GM18499 (cell line): Measurements from ENCODE around the gene CILP2.

Experiments
- ATAC-seq: cut with Tn5 transposase; IDR thresholded peaks from one replicate; pipeline ENCODE4 v1.9.1; 2021; ENCODE audit warnings: moderate number of reproducible peaks; ENCODE audit not compliant: insufficient read depth, unreplicated experiment

CILP2 gene

DNA sequence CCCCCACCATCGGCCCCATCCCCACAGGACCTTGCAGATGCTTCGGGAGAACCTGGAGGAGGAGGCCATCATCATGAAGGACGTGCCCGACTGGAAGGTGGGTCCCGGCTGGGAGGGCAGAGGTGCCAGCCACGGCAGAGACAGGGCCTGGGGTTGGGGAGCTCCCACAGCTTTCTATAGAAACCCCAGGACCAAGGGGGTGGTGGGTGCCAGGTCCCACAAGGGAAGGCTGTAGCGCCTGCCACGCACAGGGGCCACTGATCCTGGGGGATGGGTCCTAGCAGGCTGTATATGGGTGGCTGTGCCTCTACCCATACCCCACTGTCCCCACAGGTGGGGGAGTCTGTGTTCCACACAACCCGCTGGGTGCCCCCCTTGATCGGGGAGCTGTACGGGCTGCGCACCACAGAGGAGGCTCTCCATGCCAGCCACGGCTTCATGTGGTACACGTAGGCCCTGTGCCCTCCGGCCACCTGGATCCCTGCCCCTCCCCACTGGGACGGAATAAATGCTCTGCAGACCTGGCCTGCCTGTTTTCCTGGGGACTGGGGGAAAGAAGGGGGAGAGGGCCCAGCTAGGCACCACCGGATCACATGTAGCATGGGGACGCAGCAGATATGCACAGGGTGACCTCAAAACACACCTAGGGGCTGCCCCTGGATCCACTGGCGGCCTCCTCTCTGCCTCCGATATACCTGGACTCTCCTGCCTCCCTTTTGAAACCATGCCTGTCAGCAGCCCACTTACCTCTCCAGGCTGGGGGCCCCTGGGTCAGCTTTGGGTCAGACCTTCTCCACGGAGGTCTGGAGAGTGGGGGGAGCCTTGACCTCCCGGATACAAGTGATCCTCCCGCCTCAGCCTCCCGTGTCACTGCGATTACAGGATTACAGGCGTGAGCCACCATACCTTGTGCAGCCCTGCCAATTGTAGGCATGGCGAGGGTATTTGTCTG lies 10.1 kb upstream of the CILP2 start:
- no peak for ATAC-seq

DNA sequence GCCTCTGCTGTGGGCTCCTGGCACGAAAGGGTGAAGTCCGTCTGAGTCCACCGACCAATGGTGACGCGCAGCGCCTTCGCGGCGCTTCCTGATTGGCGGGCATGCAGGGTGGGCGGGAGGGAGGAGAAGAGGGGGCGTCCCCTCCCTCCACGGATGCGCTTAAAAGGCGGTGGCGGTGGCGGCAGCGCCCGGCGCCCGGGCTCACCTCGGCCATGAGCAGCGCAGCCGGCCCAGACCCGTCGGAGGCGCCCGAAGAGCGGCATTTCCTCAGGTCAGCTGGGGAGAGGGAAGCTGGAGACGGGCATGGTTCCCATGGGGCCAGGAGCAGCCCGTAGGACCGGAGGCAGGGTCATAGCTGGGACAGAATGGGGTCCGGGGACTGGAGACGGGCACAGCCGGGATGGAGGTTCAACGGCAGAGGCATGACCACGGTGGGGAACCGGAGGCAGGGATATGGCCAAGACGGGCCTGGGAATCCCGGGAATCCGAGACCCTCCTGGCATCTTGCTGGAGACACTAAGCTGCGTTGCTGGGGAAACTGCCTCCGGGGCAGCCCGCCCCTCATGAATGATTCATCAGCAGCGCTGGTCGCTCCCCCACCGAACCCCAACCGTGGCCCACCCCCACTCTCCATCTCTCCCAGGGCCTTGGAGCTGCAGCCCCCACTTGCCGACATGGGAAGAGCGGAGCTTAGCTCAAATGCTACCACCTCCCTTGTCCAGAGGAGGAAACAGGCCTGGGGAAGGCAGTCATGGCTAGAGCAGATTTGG lies 9.2 kb upstream of the CILP2 start, which contains the start of gene YJEFN3:
Gene YJEFN3, plus strand, starts transcription at position 191 of the 770 bp plus-strand sequence. Its CDS starts 22 bp downstream, at position 213.
- no peak for ATAC-seq

- no peak for ATAC-seq
These were observed 8.2 kb upstream of the CILP2 start for GRCh38 chr19:19529783-19530422.

DNA sequence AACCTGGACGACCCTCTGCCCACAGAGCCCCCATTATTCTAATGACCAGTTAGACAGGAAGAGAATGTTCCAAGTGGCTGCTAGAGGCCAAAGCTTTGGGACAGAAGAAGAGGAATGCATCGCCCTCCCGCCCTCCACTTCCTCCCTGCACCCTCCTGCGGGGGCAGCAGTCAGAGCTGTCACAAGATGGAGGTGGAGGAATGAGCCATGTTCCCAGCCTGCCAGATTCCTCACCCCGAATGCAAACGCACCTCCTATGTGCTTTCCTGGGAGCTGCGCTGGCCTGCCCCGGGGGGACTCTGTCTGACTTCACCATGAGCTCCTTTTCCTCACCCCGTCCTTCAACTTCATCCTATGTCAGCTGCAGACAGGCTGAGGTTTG lies 7.7 kb upstream of the CILP2 start:
- no peak for ATAC-seq

DNA sequence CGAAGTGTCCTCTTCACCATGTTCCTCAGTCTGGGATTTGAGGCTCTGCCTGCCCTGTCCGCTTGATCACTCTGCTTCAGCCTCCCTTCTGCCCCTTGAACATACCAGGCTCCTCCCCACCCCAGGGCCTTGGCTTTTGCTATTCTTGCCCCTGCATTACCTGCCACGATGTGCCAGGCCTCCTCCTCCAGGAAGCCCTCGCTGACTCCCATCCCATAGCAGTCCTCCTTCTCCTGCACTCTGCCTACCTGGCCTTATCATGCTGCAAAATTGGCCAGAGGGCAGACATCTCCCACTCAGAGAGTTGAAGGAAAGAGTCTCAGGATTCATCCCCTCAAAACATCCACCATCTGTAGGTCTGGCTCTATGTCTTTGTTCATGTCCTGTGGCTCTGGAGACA lies 7.2 kb upstream of the CILP2 start:
- ATAC-seq: no peak

DNA sequence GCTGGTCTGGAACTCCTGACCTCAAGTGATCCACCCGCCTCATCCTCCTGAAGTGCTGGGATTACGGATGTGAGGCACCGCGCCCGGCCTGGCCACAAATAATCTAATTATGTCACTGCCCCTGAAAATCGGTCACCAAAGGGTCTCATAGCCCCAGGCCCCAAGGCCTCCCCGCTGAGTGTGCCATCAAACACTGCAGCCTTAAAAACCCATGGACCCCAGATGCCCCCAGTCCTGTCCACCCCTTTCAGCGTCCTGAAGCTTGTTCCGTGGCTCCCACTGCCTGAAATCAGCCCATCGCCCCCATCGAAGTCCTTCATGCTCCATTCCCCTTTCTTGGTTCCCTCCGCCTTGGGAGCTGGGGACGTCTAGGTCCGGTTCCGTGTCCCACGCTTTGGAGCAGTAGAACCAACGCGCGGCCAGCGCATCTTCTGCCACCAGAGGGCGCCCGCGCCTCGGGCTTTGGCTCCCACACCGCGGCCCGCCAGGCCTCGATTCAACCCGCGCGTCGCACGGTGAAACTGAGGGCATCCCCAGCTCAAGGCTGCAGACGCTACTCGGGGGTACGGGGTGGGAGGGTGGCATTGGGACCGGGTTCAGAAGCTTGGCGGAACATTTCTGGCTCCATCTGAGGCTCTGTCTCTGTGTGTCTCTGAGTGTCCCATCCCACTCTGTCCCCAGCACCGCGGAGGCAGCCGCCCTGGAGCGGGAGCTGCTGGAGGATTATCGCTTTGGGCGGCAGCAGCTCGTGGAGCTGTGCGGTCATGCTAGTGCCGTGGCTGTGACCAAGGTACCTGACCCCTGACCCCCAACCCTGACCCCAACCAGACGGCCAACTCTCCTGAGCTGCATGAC lies 5.9 kb upstream of the CILP2 start:
- no peak for ATAC-seq

DNA sequence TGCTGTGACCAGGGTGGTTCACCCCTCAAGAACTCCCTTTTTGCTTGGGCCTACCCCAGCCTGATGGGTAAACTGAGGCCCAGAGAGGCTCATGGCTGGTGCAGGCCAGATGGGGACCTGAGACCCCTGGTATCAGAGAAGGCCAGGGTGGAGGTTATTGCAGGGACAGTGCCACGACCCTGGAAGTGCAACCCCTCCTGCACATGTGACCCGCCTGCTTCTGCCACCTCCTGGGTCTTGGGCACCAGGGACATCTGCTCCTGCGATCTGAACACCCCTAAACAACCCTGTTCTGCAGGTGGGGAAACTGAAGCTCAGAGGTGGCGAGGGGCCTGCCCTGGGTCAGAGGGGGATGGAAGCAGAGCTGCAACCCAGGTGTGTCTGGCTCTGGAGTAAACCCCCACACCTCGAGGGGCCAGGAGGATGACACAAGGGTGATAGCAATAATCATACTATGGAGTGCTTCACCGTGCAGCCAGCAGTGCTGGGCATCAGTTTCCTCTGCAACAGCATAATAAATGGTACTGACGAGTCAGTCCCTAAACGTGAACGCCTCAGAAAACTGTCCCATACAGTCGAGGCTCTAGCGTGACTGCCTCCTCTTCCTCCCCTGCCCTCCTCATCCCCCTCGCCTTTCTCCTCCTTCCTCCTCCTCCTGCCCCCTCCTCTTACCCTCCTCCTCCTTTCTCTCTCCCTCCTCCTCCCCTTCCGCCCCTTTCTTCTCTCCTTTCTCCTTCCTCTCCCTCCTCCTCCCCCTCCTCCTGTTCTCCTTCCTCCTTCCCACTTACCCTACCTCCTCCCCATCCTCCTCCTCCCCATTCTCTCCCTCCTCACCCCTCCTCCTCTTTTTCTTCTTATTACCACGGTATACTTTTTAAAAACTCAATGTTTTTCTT lies 5.0 kb upstream of the CILP2 start:
- ATAC-seq: no peak

DNA sequence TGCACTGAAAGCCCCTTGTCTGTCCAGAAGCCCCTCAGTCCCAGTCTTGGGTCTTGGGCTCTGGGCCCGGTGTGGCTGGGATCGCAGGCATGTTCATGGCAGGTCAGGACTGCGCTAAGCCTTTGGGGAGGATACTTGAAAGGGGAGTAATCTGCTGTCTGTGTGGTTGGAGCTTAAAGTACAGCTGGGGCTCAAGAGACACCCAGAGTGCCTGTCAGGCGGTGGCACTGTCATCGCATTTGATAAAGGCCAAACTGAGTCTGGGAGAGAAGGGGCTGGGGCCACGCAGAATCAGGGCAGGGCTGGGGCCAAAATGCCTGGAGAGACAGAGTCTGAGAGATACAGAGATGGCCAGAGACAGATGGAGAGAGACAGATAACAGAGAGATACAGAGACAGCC lies 4.2 kb upstream of the CILP2 start:
- ATAC-seq: no peak

DNA sequence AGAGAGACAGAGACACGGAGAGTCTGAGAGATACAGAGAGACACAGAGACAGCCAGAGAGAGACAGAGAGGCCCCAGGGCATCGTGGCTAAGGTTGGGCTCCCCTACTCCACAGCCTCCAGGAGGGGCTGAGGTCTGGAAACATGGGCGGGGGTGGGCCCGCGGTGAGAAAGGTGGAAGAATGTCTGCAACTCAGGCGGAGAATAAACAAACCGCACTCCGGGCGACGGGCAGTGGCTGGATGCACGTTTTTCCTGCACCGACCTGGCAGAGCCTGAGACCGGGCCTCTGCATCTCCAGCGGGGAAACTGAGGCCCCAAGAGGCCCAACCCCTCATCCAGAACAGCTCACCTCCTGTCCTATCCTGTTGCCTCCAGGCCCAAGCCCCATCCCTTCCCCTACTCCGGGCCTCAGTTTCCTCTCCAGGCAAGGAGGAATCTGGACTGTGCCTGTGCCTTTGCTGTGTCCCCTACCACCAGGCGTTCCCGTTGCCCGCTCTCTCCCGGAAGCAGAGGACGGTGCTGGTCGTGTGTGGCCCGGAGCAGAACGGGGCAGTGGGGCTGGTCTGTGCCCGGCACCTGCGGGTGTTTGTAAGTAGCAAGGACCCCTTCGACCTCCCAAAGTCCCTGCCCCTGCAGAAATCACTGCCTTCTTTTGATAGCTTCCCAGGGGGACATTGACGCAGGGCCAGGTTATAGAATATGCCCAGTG lies 3.4 kb upstream of the CILP2 start:
- no peak for ATAC-seq

- no peak for ATAC-seq
These were observed 2.5 kb upstream of the CILP2 start for GRCh38 chr19:19535311-19536191.

- ATAC-seq: no peak
These were observed 703 bp upstream of the CILP2 start for GRCh38 chr19:19537075-19538048.

GRCh38 chr19:19538785-19539166 lies 711 bp downstream of the CILP2 start:
- ATAC-seq: no peak

DNA sequence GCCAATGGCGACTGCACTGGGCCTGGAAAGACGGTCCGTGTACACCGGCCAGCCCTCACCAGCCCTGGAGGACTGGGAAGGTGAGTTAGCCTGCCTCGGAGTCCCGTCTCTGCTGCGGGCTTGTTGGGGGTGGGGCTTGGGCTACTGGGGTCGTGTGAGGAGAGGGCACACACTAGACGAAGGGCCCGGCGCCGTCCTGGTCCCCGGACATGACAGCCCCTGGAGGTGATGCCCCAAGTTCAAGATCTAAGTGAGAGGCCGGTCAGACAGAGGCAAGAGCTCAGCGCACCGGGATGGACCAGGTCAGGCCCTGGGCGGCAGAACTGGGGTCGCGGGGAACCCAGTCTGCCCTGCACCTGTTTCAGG lies 1.6 kb downstream of the CILP2 start:
- ATAC-seq: no peak

DNA sequence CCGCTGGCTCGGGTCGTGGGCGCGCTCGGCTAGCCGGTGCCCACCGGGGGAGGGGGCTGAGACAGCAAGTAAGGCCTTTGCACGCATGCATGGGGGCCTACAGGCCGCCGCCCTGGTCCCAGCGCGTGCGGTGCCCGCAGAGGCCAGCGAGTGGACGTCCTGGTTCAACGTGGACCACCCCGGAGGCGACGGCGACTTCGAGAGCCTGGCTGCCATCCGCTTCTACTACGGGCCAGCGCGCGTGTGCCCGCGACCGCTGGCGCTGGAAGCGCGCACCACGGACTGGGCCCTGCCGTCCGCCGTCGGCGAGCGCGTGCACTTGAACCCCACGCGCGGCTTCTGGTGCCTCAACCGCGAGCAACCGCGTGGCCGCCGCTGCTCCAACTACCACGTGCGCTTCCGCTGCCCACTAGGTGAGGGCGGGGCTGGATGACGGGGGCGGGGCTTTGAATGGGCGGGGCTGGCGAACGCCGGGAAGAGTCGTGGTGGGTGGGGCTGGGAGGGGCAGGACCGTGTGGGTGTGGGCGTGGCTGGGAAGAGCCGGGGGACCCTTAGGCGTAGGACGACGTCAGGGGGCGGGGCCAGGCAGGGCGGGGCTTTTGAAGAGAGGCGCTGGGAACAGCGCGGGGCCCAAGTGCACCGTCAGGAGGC lies 2.1 kb downstream of the CILP2 start:
- no peak for ATAC-seq

GRCh38 chr19:19540715-19541515 lies 2.9 kb downstream of the CILP2 start:
- ATAC-seq: no peak
